HEK293 (cell line): Measurements from ENCODE around the gene ENAH.

ENCODE experiments used
- KLF10 ChIP-seq: fragments of 450-650 bp; IDR thresholded peaks from 2 replicates; pipeline ENCODE4 v1.5.1; 2018; ENCODE audit warnings: missing biosample characterization, mild to moderate bottlenecking, missing genetic modification characterization
- KLF8 ChIP-seq: fragments of 450-650 bp; formaldehyde crosslinking; IDR thresholded peaks from 2 replicates; pipeline ENCODE4 v1.5.1; 2016; ENCODE audit warnings: missing biosample characterization, missing genetic modification characterization
- SALL2 ChIP-seq: fragments of 450-650 bp; formaldehyde crosslinking; IDR thresholded peaks from 2 replicates; pipeline ENCODE4 v1.5.0; 2017; ENCODE audit warnings: missing biosample characterization, mild to moderate bottlenecking, missing genetic modification characterization, borderline replicate concordance
- YY1 ChIP-seq: fragments of 450-650 bp; formaldehyde crosslinking; IDR thresholded peaks from 2 replicates; pipeline ENCODE4 v1.5.1; 2018; ENCODE audit warnings: missing biosample characterization, missing genetic modification characterization
- ZIC2 ChIP-seq: fragments of 450-650 bp; formaldehyde crosslinking; IDR thresholded peaks from 2 replicates; pipeline ENCODE4 v1.5.1; 2016; ENCODE audit warnings: missing biosample characterization, missing genetic modification characterization
- ZNF121 ChIP-seq: fragments of 450-650 bp; formaldehyde crosslinking; IDR thresholded peaks from 2 replicates; pipeline ENCODE4 v1.5.1; 2016; ENCODE audit warnings: missing biosample characterization, missing genetic modification characterization
- ZNF571 ChIP-seq: fragments of 450-650 bp; formaldehyde crosslinking; IDR thresholded peaks from 2 replicates; pipeline ENCODE4 v1.5.0; 2017; ENCODE audit warnings: missing biosample characterization, missing genetic modification characterization
- ZNF747 ChIP-seq: fragments of 450-650 bp; formaldehyde crosslinking; IDR thresholded peaks from 2 replicates; pipeline ENCODE4 v1.5.1; 2016; ENCODE audit warnings: missing biosample characterization, missing genetic modification characterization
- ZNF768 ChIP-seq: fragments of 450-650 bp; formaldehyde crosslinking; IDR thresholded peaks from 2 replicates; pipeline ENCODE4 v1.5.1; 2018; ENCODE audit warnings: missing biosample characterization, mild to moderate bottlenecking, missing genetic modification characterization
- TF ChIP-seq, protein P1 (sequence below): fragments of 450-650 bp; formaldehyde crosslinking; IDR thresholded peaks from 2 replicates; pipeline ENCODE4 v1.5.1; 2016; ENCODE audit warnings: missing biosample characterization, missing genetic modification characterization, low read depth
- TF ChIP-seq, protein P2 (sequence below): fragments of 450-650 bp; formaldehyde crosslinking; IDR thresholded peaks from 2 replicates; pipeline ENCODE4 v1.5.1; 2016; ENCODE audit warnings: missing biosample characterization, missing genetic modification characterization

DNA sequence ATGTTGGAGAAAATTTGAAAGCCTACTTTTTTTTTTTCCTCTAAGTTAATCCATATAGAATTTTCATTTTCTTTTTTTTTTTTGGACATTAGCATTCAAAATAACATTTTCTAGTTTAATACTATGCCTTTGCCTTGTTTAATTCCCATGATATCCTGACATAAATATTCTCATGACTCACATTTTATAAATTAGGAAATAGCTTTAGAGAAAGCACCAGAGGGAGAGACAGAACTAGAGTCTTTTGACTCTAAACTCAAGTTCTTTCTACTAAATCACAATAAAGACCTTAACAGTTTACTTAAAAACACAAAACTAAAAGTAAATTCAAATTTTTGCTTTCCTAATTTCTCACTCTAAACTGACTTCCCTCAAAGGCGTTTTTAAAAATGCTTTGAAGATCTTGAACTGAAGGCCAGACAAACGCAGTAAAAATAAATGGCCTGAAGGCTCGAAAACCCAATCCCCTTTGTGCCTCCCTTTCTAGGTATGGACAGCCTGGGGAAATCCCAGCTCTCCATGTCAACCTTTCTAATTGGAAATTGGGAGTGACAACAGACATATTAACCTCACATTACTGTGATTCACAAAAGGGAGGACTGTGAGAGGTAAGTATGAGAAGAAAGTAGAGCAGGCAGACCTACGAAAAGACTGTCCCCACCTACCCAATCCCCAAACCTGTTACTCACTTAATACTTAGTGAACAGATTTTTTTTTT lies 104.6 kb downstream of the ENAH start:
- TF ChIP-seq ZNF121 (tag by site-specific recombination) (no peak), KLF8 (tag by site-specific recombination) (no peak), YY1 (tag by site-specific recombination) (no peak), ZNF768 (tag by site-specific recombination) (no peak), ZNF747 (tag by site-specific recombination) (no peak), SALL2 (no peak), KLF10 (tag by site-specific recombination) (no peak), ZIC2 (tag by site-specific recombination) (no peak), ZNF571 (tag by site-specific recombination) (no peak)
- TF ChIP-seq, protein P1, sequence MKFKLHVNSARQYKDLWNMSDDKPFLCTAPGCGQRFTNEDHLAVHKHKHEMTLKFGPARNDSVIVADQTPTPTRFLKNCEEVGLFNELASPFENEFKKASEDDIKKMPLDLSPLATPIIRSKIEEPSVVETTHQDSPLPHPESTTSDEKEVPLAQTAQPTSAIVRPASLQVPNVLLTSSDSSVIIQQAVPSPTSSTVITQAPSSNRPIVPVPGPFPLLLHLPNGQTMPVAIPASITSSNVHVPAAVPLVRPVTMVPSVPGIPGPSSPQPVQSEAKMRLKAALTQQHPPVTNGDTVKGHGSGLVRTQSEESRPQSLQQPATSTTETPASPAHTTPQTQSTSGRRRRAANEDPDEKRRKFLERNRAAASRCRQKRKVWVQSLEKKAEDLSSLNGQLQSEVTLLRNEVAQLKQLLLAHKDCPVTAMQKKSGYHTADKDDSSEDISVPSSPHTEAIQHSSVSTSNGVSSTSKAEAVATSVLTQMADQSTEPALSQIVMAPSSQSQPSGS (tag by site-specific recombination) = no peak
- TF ChIP-seq, protein P2, sequence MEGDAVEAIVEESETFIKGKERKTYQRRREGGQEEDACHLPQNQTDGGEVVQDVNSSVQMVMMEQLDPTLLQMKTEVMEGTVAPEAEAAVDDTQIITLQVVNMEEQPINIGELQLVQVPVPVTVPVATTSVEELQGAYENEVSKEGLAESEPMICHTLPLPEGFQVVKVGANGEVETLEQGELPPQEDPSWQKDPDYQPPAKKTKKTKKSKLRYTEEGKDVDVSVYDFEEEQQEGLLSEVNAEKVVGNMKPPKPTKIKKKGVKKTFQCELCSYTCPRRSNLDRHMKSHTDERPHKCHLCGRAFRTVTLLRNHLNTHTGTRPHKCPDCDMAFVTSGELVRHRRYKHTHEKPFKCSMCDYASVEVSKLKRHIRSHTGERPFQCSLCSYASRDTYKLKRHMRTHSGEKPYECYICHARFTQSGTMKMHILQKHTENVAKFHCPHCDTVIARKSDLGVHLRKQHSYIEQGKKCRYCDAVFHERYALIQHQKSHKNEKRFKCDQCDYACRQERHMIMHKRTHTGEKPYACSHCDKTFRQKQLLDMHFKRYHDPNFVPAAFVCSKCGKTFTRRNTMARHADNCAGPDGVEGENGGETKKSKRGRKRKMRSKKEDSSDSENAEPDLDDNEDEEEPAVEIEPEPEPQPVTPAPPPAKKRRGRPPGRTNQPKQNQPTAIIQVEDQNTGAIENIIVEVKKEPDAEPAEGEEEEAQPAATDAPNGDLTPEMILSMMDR (tag by site-specific recombination) = no peak
